HEK293 (cell line): ENCODE data around the gene FANCC.

ENCODE experiments used
- CTCF ChIP-seq: fragments of 450-650 bp; formaldehyde crosslinking; IDR thresholded peaks from 2 replicates; pipeline ENCODE4 v1.5.1; 2016; ENCODE audit warnings: missing biosample characterization, missing genetic modification characterization
- SP7 ChIP-seq: fragments of 450-650 bp; formaldehyde crosslinking; IDR thresholded peaks from 2 replicates; pipeline ENCODE4 v1.5.1; 2016; ENCODE audit warnings: missing biosample characterization, missing genetic modification characterization
- TCF7L2 ChIP-seq: IDR thresholded peaks from 2 replicates; pipeline ENCODE4 v1.6.1; 2011; ENCODE audit warnings: low read depth, mild to moderate bottlenecking, inconsistent platforms, low read length, moderate library complexity, borderline replicate concordance
- ZBTB1 ChIP-seq: fragments of 450-650 bp; formaldehyde crosslinking; IDR thresholded peaks from 2 replicates; pipeline ENCODE4 v1.5.1; 2016; ENCODE audit warnings: missing biosample characterization, missing genetic modification characterization
- ZNF140 ChIP-seq: fragments of 450-650 bp; formaldehyde crosslinking; IDR thresholded peaks from 2 replicates; pipeline ENCODE4 v1.5.1; 2016; ENCODE audit warnings: missing biosample characterization, missing genetic modification characterization
- ZNF350 ChIP-seq: fragments of 450-650 bp; formaldehyde crosslinking; IDR thresholded peaks from 2 replicates; pipeline ENCODE4 v1.5.0; 2017; ENCODE audit warnings: missing biosample characterization, mild to moderate bottlenecking, missing genetic modification characterization
- ZNF473 ChIP-seq: fragments of 450-650 bp; formaldehyde crosslinking; IDR thresholded peaks from 2 replicates; pipeline ENCODE4 v1.5.1; 2017; ENCODE audit warnings: missing biosample characterization, missing genetic modification characterization
- ZNF629 ChIP-seq: fragments of 450-650 bp; formaldehyde crosslinking; IDR thresholded peaks from 2 replicates; pipeline ENCODE4 v1.5.1; 2017; ENCODE audit warnings: missing biosample characterization, missing genetic modification characterization
- ZNF768 ChIP-seq: fragments of 450-650 bp; formaldehyde crosslinking; IDR thresholded peaks from 2 replicates; pipeline ENCODE4 v1.5.1; 2018; ENCODE audit warnings: missing biosample characterization, mild to moderate bottlenecking, missing genetic modification characterization

- TF ChIP-seq CTCF (tag by site-specific recombination) (no peak), ZNF473 (tag by site-specific recombination) (no peak), ZNF350 (no peak), ZBTB1 (tag by site-specific recombination) (no peak), ZNF629 (tag by site-specific recombination) (no peak), SP7 (no peak), TCF7L2 (no peak), ZNF140 (tag by site-specific recombination) (no peak), ZNF768 (no peak)
These were observed 181.8 kb downstream of the FANCC start for GRCh38 chr9:95135756-95136155.
